ENCODE results near the gene DGKB.

Gene DGKB

GRCh38 chr7:14902589-14903067, at the start of gene DGKB:
Gene DGKB, minus strand, starts transcription at chr7:14902751.
- DNase-seq (ENCODE audit: low spot score): no peak
- TF ChIP-seq, protein P1, sequence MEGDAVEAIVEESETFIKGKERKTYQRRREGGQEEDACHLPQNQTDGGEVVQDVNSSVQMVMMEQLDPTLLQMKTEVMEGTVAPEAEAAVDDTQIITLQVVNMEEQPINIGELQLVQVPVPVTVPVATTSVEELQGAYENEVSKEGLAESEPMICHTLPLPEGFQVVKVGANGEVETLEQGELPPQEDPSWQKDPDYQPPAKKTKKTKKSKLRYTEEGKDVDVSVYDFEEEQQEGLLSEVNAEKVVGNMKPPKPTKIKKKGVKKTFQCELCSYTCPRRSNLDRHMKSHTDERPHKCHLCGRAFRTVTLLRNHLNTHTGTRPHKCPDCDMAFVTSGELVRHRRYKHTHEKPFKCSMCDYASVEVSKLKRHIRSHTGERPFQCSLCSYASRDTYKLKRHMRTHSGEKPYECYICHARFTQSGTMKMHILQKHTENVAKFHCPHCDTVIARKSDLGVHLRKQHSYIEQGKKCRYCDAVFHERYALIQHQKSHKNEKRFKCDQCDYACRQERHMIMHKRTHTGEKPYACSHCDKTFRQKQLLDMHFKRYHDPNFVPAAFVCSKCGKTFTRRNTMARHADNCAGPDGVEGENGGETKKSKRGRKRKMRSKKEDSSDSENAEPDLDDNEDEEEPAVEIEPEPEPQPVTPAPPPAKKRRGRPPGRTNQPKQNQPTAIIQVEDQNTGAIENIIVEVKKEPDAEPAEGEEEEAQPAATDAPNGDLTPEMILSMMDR (conservative IDR thresholded peaks at IDR 0.05; ENCODE audit: low read depth): no peak
- POLR2A ChIA-PET (ENCODE audit: low non-redundant PET): no interaction called here

DNA sequence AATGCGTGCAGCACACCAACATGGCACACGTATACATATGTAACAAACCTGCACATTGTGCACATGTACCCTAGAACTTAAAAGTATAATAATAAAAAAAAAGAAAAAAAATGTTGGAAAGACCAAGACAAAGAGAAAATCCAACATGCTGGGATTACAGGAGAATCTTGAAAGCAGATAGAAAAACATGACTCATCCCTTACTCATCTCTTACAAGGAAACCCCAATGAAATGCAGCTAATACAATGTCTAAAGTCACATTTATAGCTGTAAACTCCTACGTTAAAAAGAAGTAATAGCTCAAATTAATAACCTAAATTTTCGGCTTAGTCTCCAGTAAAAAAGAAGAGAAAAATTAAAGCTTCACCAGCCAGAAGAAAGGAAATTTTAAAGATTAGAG, 47.5 kb upstream of the DGKB start:
- TF ChIP-seq, protein P1 (conservative IDR thresholded peaks at IDR 0.05; ENCODE audit: low read depth): no peak
- ChIA-PET CTCF (no interaction called here), POLR2A (ENCODE audit: low non-redundant PET) (no interaction called here)
- no peak overlapping the region for H3K27ac ChIP-seq
- peak; percentile 8 for DNase-seq (ENCODE audit: low spot score)

More at GRCh38 chr7:14902589-14903067, at the start of gene DGKB:
- CTCF ChIA-PET: interaction anchor here (0.7 kb wide), 1 partner anchor 1241 kb away, joined by 3 read pairs; no protein-coding TSS in a partner anchor
- H3K27ac ChIP-seq: no peak within 1 kb of the TSS

- TF ChIP-seq, protein P1 (conservative IDR thresholded peaks at IDR 0.05; ENCODE audit: low read depth): no peak
- no peak overlapping the region for H3K27ac ChIP-seq
- POLR2A ChIA-PET (ENCODE audit: low non-redundant PET): no interaction called here
- CTCF ChIA-PET: no interaction called here
- no peak for DNase-seq (ENCODE audit: low spot score)
These were observed 35.6 kb upstream of the DGKB start for GRCh38 chr7:14938181-14938580.

- POLR2A ChIA-PET (ENCODE audit: low non-redundant PET): no interaction called here
- DNase-seq (ENCODE audit: low spot score): no peak
- H3K27ac ChIP-seq: no peak overlapping the region
- TF ChIP-seq, protein P1 (conservative IDR thresholded peaks at IDR 0.05; ENCODE audit: low read depth): no peak
- CTCF ChIA-PET: no interaction called here
These were observed 35.0 kb upstream of the DGKB start for GRCh38 chr7:14937581-14937980.

DNA sequence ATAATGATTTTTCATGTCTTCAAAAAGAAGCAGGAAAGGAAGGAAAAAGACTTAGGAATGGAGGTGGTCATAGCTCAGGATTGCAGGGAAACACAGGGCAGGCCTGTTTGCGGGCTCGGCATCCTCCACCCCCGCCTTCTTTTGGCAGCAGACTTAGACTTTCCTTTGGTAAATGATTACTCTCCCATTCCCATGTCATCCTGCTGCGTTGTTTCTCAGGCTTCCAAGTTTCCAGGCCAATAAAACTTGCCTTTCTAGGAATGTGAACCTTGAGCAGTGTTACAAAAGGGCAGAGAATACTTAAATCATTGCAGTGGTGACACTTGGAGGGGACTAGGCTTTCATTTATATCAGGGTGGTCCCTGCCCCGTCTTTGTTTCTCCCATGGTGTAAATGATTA, 34.0 kb upstream of the DGKB start:
- ChIA-PET CTCF (no interaction called here), POLR2A (ENCODE audit: low non-redundant PET) (no interaction called here)
- DNase-seq (ENCODE audit: low spot score): no peak
- H3K27ac ChIP-seq: no peak overlapping the region
- TF ChIP-seq, protein P1 (conservative IDR thresholded peaks at IDR 0.05; ENCODE audit: low read depth): no peak

- POLR2A ChIA-PET (ENCODE audit: low non-redundant PET): no interaction called here
- no peak overlapping the region for H3K27ac ChIP-seq
- TF ChIP-seq, protein P1 (conservative IDR thresholded peaks at IDR 0.05; ENCODE audit: low read depth): no peak
- no peak for DNase-seq (ENCODE audit: low spot score)
- CTCF ChIA-PET: interaction anchor here (0.7 kb wide), 1 partner anchor 49 kb away, joined by 3 read pairs; no protein-coding TSS in a partner anchor
These were observed 32.3 kb upstream of the DGKB start for GRCh38 chr7:14934839-14935238.

Data from RWPE1 (cell line).